Common myeloid progenitor, CD34-positive (primary cell): Measurements from ENCODE around the gene ZFPM1.

ENCODE experiments used
- CTCF ChIA-PET: fragments of 350-600 bp; sonication (Branson Sonifier 250); formaldehyde crosslinking; loops from one replicate; lab custom pipeline; 2021; ENCODE audit warnings: antibody characterized with exemption; lab: Charles Lee
- POLR2A ChIA-PET: fragments of 350-600 bp; sonication (Branson Sonifier 250); formaldehyde crosslinking; loops from one replicate; lab custom pipeline; 2021; ENCODE audit warnings: antibody characterized with exemption; lab: Charles Lee
- DNase-seq, 3 donors: peaks; one replicate each; pipeline versions ENCODE4 v3.0.0 to v3.0.0-alpha.2; 2013
- H3K27ac ChIP-seq, 2 experiments: 1 replicate in 1 of 2; 2 replicates in 1 of 2; pipeline ENCODE4 v1.7.0; 2013; ENCODE audit warnings: inconsistent platforms in 2 of 2, low read length in 2 of 2, mild to moderate bottlenecking in 2 of 2, low read depth in 1 of 2, moderate library complexity in 1 of 2; ENCODE audit not compliant: severe bottlenecking in 2 of 2, insufficient read depth in 1 of 2, poor library complexity in 1 of 2
- H3K27me3 ChIP-seq, 5 experiments: replicated peaks in 2 of 5; 1 replicate in 3 of 5; 2 replicates in 2 of 5; pipeline versions ENCODE4 v1.6.1 to v1.7.0; 2013; ENCODE audit warnings: low read length in 4 of 5, mild to moderate bottlenecking in 2 of 5, moderate library complexity in 2 of 5, inconsistent platforms in 1 of 5; ENCODE audit not compliant: insufficient read depth in 5 of 5, control insufficient read depth in 4 of 5
- H3K36me3 ChIP-seq, 4 experiments: 1 replicate in 2 of 4; 2 replicates in 2 of 4; pipeline versions ENCODE4 v1.6.1 to v1.7.0; 2013; ENCODE audit warnings: low read length in 3 of 4, control low read depth in 1 of 4, mild to moderate bottlenecking in 1 of 4; ENCODE audit not compliant: control insufficient read depth in 4 of 4, insufficient read depth in 4 of 4
- H3K4me1 ChIP-seq, 4 experiments: 1 replicate in 3 of 4; 2 replicates in 1 of 4; pipeline versions ENCODE4 v1.6.1 to v1.7.1; 2013; ENCODE audit warnings: low read length in 3 of 4, mild to moderate bottlenecking in 3 of 4, control low read depth in 1 of 4, inconsistent platforms in 1 of 4, moderate library complexity in 1 of 4; ENCODE audit not compliant: control insufficient read depth in 4 of 4, insufficient read depth in 4 of 4; ENCODE audit errors: control extremely low read depth in 1 of 4
- H3K4me3 ChIP-seq, 7 experiments: 1 replicate in 4 of 7; 2 replicates in 3 of 7; pipeline versions ENCODE4 v1.5.1 to v1.7.0; 2013; ENCODE audit warnings: mild to moderate bottlenecking in 7 of 7, low read length in 6 of 7, moderate library complexity in 6 of 7, inconsistent platforms in 2 of 7, low read depth in 2 of 7, control low read depth in 1 of 7; ENCODE audit not compliant: insufficient read depth in 4 of 7, control insufficient read depth in 1 of 7; ENCODE audit errors: extremely low read depth in 1 of 7
- H3K9me3 ChIP-seq, 5 experiments: 1 replicate in 4 of 5; 2 replicates in 1 of 5; pipeline versions ENCODE4 v1.6.1 to v1.7.1; 2013; ENCODE audit warnings: low read length in 4 of 5, mild to moderate bottlenecking in 2 of 5, inconsistent platforms in 1 of 5, low read depth in 1 of 5, moderate library complexity in 1 of 5; ENCODE audit not compliant: control insufficient read depth in 4 of 5, insufficient read depth in 2 of 5; ENCODE audit errors: control extremely low read depth in 1 of 5
- WGBS: methylation state at CpG from one replicate; pipeline ENCODE4 v1.1.5; 2013; ENCODE audit not compliant: insufficient coverage; 5-methylcytosine and 5-hydroxymethylcytosine counted together

The ZFPM1 gene

GRCh38 chr16:88510091-88510994 is 57.3 kb downstream of the ZFPM1 start:
- H3K27me3 ChIP-seq = no peaks in the 10 kb centered on the region
- no peak overlapping the region for H3K27ac ChIP-seq
- H3K4me1 ChIP-seq = peaks cover 0 to 9% (median 0%) of the 10 kb centered on the region in 4 experiments
- POLR2A ChIA-PET = interaction anchor here (1.0 to 1.5 kb wide), 2 partner anchors 21 to 32 kb away, joined by 3 to 4 read pairs; no protein-coding TSS in a partner anchor
- CTCF ChIA-PET = interaction anchor here (1.0 to 1.4 kb wide), 4 partner anchors 15 to 69 kb away, joined by 3 to 5 read pairs (median 3); no protein-coding TSS in a partner anchor
- H3K4me3 ChIP-seq = no peak overlapping the region
- no peaks in the 10 kb centered on the region for H3K9me3 ChIP-seq
- 92% methylated on average over 21 of the region's 26 CpGs for WGBS
- no peak for DNase-seq
- peaks cover 0 to 10% (median 8%) of the 10 kb centered on the region in 4 experiments for H3K36me3 ChIP-seq

- WGBS = 100% methylated on average over 5 of the region's 7 CpGs
- POLR2A ChIA-PET = interaction anchor here (1.0 kb wide), 1 partner anchor 22 kb away, joined by 3 read pairs; no protein-coding TSS in a partner anchor
Observed at GRCh38 chr16:88511060-88511459, 58.0 kb downstream of the ZFPM1 start.

GRCh38 chr16:88511906-88512305 is 58.8 kb downstream of the ZFPM1 start:
- Histone ChIP-seq H3K27me3 (no peaks in the 10 kb centered on the region), H3K9me3 (no peaks in the 10 kb centered on the region), H3K4me1 (peaks cover 0 to 9% (median 0%) of the 10 kb centered on the region in 4 experiments), H3K27ac (no peak overlapping the region), H3K36me3 (peaks cover 0 to 16% (median 8%) of the 10 kb centered on the region in 4 experiments), H3K4me3 (no peak overlapping the region)
- ChIA-PET POLR2A (interaction anchor here (1.0 kb wide), 1 partner anchor 22 kb away, joined by 3 read pairs; no protein-coding TSS in a partner anchor), CTCF (interaction anchor here (0.7 to 1.1 kb wide), 2 partner anchors 12 to 19 kb away, joined by 3 read pairs; no protein-coding TSS in a partner anchor)
- DNase-seq = peak; percentile 40 to 70 (median 56)
- WGBS = 90% methylated on average over 12 of the region's 14 CpGs

More at GRCh38 chr16:88511060-88511459, 58.0 kb downstream of the ZFPM1 start:
- H3K4me3 ChIP-seq = no peak overlapping the region
- no peaks in the 10 kb centered on the region for H3K9me3 ChIP-seq
- peaks cover 0 to 9% (median 0%) of the 10 kb centered on the region in 4 experiments for H3K4me1 ChIP-seq
- H3K27ac ChIP-seq = no peak overlapping the region
- no peak for DNase-seq
- peaks cover 0 to 14% (median 10%) of the 10 kb centered on the region in 4 experiments for H3K36me3 ChIP-seq
- no peaks in the 10 kb centered on the region for H3K27me3 ChIP-seq
- CTCF ChIA-PET = interaction anchor here (1.1 to 1.4 kb wide), 2 partner anchors 15 to 70 kb away, joined by 3 to 5 read pairs; no protein-coding TSS in a partner anchor

- Histone ChIP-seq H3K9me3 (no peaks in the 10 kb centered on the region), H3K27me3 (no peaks in the 10 kb centered on the region), H3K36me3 (peaks cover 0 to 12% (median 8%) of the 10 kb centered on the region in 4 experiments), H3K4me3 (no peak overlapping the region), H3K4me1 (peaks cover 0 to 9% (median 0%) of the 10 kb centered on the region in 4 experiments), H3K27ac (no peak overlapping the region)
- 95% methylated on average over 31 of the region's 35 CpGs for whole genome bisulfite sequencing
- POLR2A ChIA-PET = no interaction called here
- CTCF ChIA-PET = interaction anchor here (0.7 to 1.3 kb wide), 3 partner anchors 13 to 64 kb away, joined by 3 read pairs; no protein-coding TSS in a partner anchor
- no peak for DNase-seq
Observed at GRCh38 chr16:88512728-88513696, 59.9 kb downstream of the ZFPM1 start.

- no peak overlapping the region for H3K4me3 ChIP-seq
- DNase-seq = no peak
- no peaks in the 10 kb centered on the region for H3K9me3 ChIP-seq
- peaks cover 0 to 6% (median 0%) of the 10 kb centered on the region in 4 experiments for H3K4me1 ChIP-seq
- WGBS = 96% methylated on average over 19 of the region's 20 CpGs
- peaks cover 0 to 12% (median 8%) of the 10 kb centered on the region in 4 experiments for H3K36me3 ChIP-seq
- H3K27me3 ChIP-seq = no peaks in the 10 kb centered on the region
- POLR2A ChIA-PET = no interaction called here
- CTCF ChIA-PET = no interaction called here
- no peak overlapping the region for H3K27ac ChIP-seq
Observed at GRCh38 chr16:88514070-88514469, 61.0 kb downstream of the ZFPM1 start.

GRCh38 chr16:88514526-88515232 is 61.6 kb downstream of the ZFPM1 start:
- ChIA-PET CTCF (interaction anchor here (1.3 kb wide), 2 partner anchors 10 to 323 kb away, joined by 3 to 5 read pairs; no protein-coding TSS in a partner anchor), POLR2A (interaction anchor here (0.7 to 0.8 kb wide), 2 partner anchors 26 to 206 kb away, joined by 3 read pairs; no protein-coding TSS in a partner anchor)
- Histone ChIP-seq H3K27me3 (no peaks in the 10 kb centered on the region), H3K36me3 (peaks cover 0 to 12% (median 8%) of the 10 kb centered on the region in 4 experiments), H3K27ac (no peak overlapping the region), H3K4me3 (no peak overlapping the region), H3K4me1 (peaks cover 0 to 6% (median 0%) of the 10 kb centered on the region in 4 experiments), H3K9me3 (no peaks in the 10 kb centered on the region)
- no peak for DNase-seq
- 94% methylated on average over 17 of the region's 19 CpGs for WGBS
